ENCODE data around the gene PPP2R1B. TPM values are rescaled to one million over a fixed set of nuclear protein-coding genes. Genes with fewer than 3 reads are reported as not detected.
"Not testable (repeated sequence)": the region's sequence is repeated elsewhere in the genome, so short reads cannot be mapped to it uniquely, and the experiment has no call there.

Gene PPP2R1B
- polyA plus RNA-seq, 3 donors from 2014 or later = 12.0 to 20.3 (median 13.4) TPM

GRCh38 chr11:111722501-111722900, 43.7 kb downstream of the PPP2R1B start:
- Mint-ChIP-seq H3K27ac (no peak overlapping the region), H3K4me3 (no peak overlapping the region), H3K27me3 (ENCODE audit: low read depth in 3 of 3) (peaks cover 0 to 4% (median 1%) of the 10 kb centered on the region in 3 donors), H3K36me3 (peaks cover 16 to 54% (median 26%) of the 10 kb centered on the region in 3 donors), H3K4me1 (no peaks in the 10 kb centered on the region), H3K9me3 (no peaks in the 10 kb centered on the region)
- no peak for DNase-seq

DNA sequence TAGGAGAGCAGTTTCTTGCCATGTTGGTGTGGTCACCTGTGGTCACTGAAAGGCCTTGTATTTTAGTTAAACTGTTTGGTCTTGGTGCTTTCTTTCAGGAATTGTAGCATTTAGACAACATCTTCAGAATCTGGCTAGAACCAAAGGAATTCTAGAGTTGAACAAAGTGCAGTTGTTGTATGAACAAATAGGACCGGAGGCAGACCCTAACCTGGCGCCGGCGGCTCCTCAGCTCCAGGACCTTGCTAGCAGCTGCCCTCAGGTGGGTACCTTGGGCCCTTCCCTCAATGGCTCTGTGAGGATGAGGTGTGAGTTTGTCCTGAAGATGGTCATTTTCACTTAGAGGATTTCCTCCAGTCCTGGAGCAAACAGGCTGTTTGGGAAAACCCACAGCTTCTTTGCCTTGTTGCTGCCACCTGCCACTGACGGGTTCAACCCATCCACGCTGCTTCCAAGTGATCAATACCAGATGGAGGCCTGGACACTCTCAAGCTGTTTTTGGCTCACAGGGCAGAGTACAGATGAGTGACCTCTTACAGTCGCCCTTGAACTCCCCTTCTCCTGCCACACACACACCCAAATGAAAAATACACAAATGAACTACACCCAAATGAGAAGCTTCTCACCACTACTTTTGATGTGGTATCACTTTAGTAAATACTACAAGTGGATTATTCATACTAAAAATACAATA, 45.2 kb downstream of the PPP2R1B start:
- no peak overlapping the region for H3K4me3 Mint-ChIP-seq
- no peak overlapping the region for H3K27ac Mint-ChIP-seq
- DNase-seq = no peak
- peaks cover 16 to 50% (median 26%) of the 10 kb centered on the region in 3 donors for H3K36me3 Mint-ChIP-seq
- H3K9me3 Mint-ChIP-seq = no peaks in the 10 kb centered on the region
- H3K4me1 Mint-ChIP-seq = no peaks in the 10 kb centered on the region
- peaks cover 0 to 2% (median 0%) of the 10 kb centered on the region in 3 donors for H3K27me3 Mint-ChIP-seq (ENCODE audit: low read depth in 3 of 3)

DNA sequence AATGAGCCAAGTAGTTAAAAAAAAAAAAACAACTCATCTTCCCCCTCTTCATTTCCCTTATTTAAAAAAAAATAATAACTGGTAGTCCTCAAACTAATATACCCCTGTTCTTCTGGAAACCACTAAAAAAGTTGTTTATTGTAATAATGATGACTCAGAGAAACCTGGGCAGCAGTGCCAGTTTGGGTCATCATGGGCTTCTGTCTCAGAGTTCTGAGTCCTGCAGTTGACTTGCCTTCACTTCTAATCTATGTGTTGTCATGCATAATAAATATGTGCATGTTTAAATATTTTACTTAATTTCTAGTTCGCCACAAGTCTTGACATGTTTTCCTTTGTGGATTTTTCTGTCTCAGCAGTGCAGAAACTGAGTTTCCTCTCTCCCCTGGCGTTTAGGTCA, 46.8 kb downstream of the PPP2R1B start:
- H3K9me3 Mint-ChIP-seq = no peaks in the 10 kb centered on the region
- peaks cover 16 to 45% (median 22%) of the 10 kb centered on the region in 3 donors for H3K36me3 Mint-ChIP-seq
- H3K27ac Mint-ChIP-seq = no peak overlapping the region
- no peak overlapping the region for H3K4me3 Mint-ChIP-seq
- no peak for DNase-seq
- peaks cover 0 to 6% of the 10 kb centered on the region in 2 donors for H3K4me1 Mint-ChIP-seq
- peaks cover 0 to 2% (median 0%) of the 10 kb centered on the region in 3 donors for H3K27me3 Mint-ChIP-seq (ENCODE audit: low read depth in 3 of 3)

GRCh38 chr11:111718859-111719258, 47.3 kb downstream of the PPP2R1B start:
- peaks cover 16 to 42% (median 22%) of the 10 kb centered on the region in 3 donors for H3K36me3 Mint-ChIP-seq

GRCh38 chr11:111718436-111718835, 47.8 kb downstream of the PPP2R1B start:
- H3K27me3 Mint-ChIP-seq (ENCODE audit: low read depth in 3 of 3) = peaks cover 0 to 2% (median 0%) of the 10 kb centered on the region in 3 donors
- peaks cover 0 to 6% of the 10 kb centered on the region in 2 donors for H3K4me1 Mint-ChIP-seq
- H3K9me3 Mint-ChIP-seq = no peaks in the 10 kb centered on the region
- no peak overlapping the region for H3K27ac Mint-ChIP-seq
- H3K4me3 Mint-ChIP-seq = no peak overlapping the region
- H3K36me3 Mint-ChIP-seq = peaks cover 16 to 41% (median 22%) of the 10 kb centered on the region in 3 donors
- DNase-seq = no peak

More at GRCh38 chr11:111718859-111719258, 47.3 kb downstream of the PPP2R1B start:
- peaks cover 0 to 6% of the 10 kb centered on the region in 2 donors for H3K4me1 Mint-ChIP-seq
- DNase-seq = no peak
- no peak overlapping the region for H3K4me3 Mint-ChIP-seq
- no peaks in the 10 kb centered on the region for H3K9me3 Mint-ChIP-seq
- no peak overlapping the region for H3K27ac Mint-ChIP-seq
- H3K27me3 Mint-ChIP-seq (ENCODE audit: low read depth in 3 of 3) = peaks cover 0 to 2% (median 0%) of the 10 kb centered on the region in 3 donors

DNA sequence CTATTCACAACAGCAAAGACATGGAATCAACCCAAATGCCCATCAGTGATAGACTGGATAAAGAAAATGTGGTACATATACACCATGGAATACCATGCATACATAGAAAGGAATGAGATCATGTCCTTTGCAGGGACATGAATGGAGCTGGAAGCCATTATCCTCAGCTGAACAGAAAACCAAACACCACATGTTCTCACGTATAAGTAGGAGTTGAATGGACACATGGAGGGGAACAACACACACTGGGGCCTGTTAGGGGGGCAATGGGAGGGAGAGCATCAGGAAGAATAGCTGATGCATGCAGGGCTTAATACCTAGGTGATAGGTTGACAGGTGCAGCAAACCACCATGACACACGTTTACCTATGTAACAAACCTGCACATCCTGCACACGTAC, 48.5 kb downstream of the PPP2R1B start:
- peaks cover 8 to 38% (median 21%) of the 10 kb centered on the region in 3 donors for H3K36me3 Mint-ChIP-seq
- not testable (repeated sequence) for DNase-seq; H3K4me1 Mint-ChIP-seq; H3K9me3 Mint-ChIP-seq; H3K4me3 Mint-ChIP-seq; H3K27ac Mint-ChIP-seq; H3K27me3 Mint-ChIP-seq (ENCODE audit: low read depth in 3 of 3)

DNA sequence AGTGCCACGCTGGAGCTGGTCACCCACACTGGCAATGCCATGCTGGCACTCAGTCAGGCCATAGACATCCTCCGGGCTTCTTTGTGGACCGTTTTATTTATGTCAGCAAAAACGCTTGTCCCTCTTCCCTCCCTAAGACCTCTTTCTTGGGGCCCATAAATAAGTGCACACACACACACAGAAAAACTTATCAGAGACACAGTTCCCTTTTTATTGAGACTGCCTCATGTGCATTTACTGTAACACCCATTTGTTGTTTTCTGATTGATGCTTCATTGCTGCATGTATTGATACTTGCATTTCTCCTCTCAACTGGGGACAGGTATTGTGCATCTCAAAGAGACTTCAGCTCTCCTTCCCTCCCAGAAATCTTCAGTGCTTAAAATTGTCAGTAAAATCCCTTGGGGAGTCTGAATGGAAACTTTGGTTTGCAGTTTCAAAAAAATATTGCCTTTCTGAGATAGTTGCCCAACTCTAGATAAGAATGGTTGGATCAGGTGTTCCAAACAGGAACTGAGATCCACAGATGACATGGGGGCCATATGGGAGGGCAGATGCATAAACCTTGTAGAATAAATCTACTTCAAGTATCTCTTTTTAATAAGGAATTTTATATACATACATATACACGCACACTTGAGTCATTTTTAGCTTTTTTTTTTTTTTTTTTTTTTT, 50.9 kb downstream of the PPP2R1B start:
- Mint-ChIP-seq H3K27ac (peak overlapping the region in 1 of 6 donors; percentile 10), H3K4me1 (peaks cover 0 to 6% of the 10 kb centered on the region in 2 donors), H3K36me3 (peaks cover 1 to 39% (median 11%) of the 10 kb centered on the region in 3 donors), H3K27me3 (ENCODE audit: low read depth in 3 of 3) (no peaks in the 10 kb centered on the region), H3K4me3 (no peak overlapping the region), H3K9me3 (no peaks in the 10 kb centered on the region)
- DNase-seq = no peak

DNA sequence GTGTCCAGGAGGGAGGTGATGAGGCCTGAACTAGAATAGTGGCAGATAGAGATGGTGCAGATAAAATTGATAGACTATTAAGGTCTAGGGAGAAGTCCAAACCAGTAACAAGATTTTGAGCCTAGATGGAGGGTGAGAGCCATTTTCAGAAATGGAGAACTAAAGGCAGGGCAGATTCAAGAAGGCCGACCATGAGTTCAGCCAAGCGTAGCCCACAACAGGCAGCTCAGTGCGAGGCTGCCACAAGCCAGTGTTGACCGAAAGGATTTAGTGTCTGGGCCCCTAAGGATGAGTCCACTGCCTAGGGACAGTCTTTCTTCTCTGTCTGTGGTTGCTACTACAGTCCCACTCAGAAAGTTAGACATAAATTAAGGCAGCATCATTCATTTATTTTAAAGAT, 51.7 kb downstream of the PPP2R1B start:
- DNase-seq = no peak
- Mint-ChIP-seq H3K4me3 (no peak overlapping the region), H3K4me1 (peaks cover 0 to 6% of the 10 kb centered on the region in 2 donors), H3K36me3 (peaks cover 0 to 31% (median 4%) of the 10 kb centered on the region in 3 donors), H3K27ac (no peak overlapping the region), H3K27me3 (ENCODE audit: low read depth in 3 of 3) (no peaks in the 10 kb centered on the region), H3K9me3 (no peaks in the 10 kb centered on the region)

DNA sequence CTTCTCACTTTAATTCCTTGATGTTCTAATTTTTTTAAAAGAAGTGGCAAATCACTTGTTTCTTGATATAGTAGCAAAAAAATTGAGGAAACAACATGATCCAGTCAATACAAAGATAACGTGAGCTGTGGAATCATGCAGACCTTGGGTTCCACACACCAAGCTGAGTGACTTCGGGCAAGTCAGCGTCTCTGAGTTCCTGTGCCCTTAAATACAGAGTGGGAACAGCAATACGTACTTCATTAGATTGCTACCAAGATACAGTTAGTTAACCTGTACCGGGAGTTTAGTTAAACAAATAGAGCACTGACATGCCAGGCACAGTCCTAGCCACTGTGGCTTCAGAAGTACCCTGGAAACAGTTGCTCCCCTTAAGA, 58.5 kb downstream of the PPP2R1B start:
- DNase-seq = no peak
- Mint-ChIP-seq H3K27me3 (ENCODE audit: low read depth in 3 of 3) (peaks cover 0 to 3% (median 0%) of the 10 kb centered on the region in 3 donors), H3K27ac (no peak overlapping the region), H3K9me3 (no peaks in the 10 kb centered on the region), H3K4me3 (no peak overlapping the region), H3K4me1 (no peaks in the 10 kb centered on the region), H3K36me3 (peaks cover 16 to 42% (median 22%) of the 10 kb centered on the region in 3 donors)

GRCh38 chr11:111707039-111707690, 59.0 kb downstream of the PPP2R1B start:
- no peaks in the 10 kb centered on the region for H3K4me1 Mint-ChIP-seq
- no peaks in the 10 kb centered on the region for H3K9me3 Mint-ChIP-seq
- H3K27me3 Mint-ChIP-seq (ENCODE audit: low read depth in 3 of 3) = peaks cover 0 to 3% (median 0%) of the 10 kb centered on the region in 3 donors
- H3K36me3 Mint-ChIP-seq = peaks cover 16 to 38% (median 22%) of the 10 kb centered on the region in 3 donors
- no peak for DNase-seq
- no peak overlapping the region for H3K27ac Mint-ChIP-seq
- H3K4me3 Mint-ChIP-seq = no peak overlapping the region

GRCh38 chr11:111703576-111703975, 62.6 kb downstream of the PPP2R1B start:
- DNase-seq = no peak
- Mint-ChIP-seq H3K4me3 (no peak overlapping the region), H3K27ac (no peak overlapping the region), H3K4me1 (peaks cover 14 to 15% of the 10 kb centered on the region in 2 donors), H3K36me3 (peaks cover 16 to 31% (median 22%) of the 10 kb centered on the region in 3 donors), H3K27me3 (ENCODE audit: low read depth in 3 of 3) (peaks cover 0 to 3% (median 0%) of the 10 kb centered on the region in 3 donors), H3K9me3 (no peaks in the 10 kb centered on the region)

DNA sequence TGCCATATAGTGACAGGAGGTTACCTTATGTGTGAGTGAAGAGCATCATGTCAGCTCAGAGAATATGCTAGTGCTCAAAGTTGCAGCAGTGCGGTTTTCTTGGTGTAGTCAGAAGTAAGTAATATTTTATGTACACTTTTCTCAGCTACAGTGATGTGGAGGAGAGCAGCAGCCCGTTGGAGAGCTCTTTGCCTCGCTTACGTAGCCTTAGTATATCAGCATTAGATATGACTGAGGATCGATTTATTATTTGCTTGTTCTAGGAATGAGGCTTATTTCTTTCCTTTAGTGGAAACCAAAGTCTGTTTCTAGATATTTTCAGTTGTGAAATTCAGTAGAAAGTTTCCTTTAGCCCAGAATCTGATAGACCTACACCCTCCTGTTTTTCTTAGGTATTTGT, 63.6 kb downstream of the PPP2R1B start:
- H3K9me3 Mint-ChIP-seq = no peaks in the 10 kb centered on the region
- peaks cover 14 to 15% of the 10 kb centered on the region in 2 donors for H3K4me1 Mint-ChIP-seq
- peaks cover 0 to 3% (median 0%) of the 10 kb centered on the region in 3 donors for H3K27me3 Mint-ChIP-seq (ENCODE audit: low read depth in 3 of 3)
- H3K36me3 Mint-ChIP-seq = peaks cover 16 to 31% (median 22%) of the 10 kb centered on the region in 3 donors
- no peak overlapping the region for H3K27ac Mint-ChIP-seq
- no peak overlapping the region for H3K4me3 Mint-ChIP-seq
- DNase-seq = no peak

- Mint-ChIP-seq H3K36me3 (peaks cover 5 to 19% (median 6%) of the 10 kb centered on the region in 3 donors), H3K27ac (no peak overlapping the region), H3K9me3 (no peaks in the 10 kb centered on the region), H3K4me1 (peaks cover 14 to 15% of the 10 kb centered on the region in 2 donors), H3K4me3 (no peak overlapping the region), H3K27me3 (ENCODE audit: low read depth in 3 of 3) (no peaks in the 10 kb centered on the region)
- DNase-seq = no peak
Measured at GRCh38 chr11:111700162-111700561, 66.0 kb downstream of the PPP2R1B start.
